Keratinocyte (primary cell): ENCODE results near the gene NPAS3. TPM values are rescaled to one million over a fixed set of nuclear protein-coding genes. Genes with fewer than 3 reads are reported as not detected.

Source experiments
- DNase-seq: peaks from one replicate; pipeline ENCODE4 v3.0.0-alpha.2; 2011; ENCODE audit warnings: low read depth, missing footprints, low spot score
- FAIRE-seq: peaks from 2 replicates; lab custom pipeline; 2011; peaks lifted over from hg19 to GRCh38; lab: Jason Lieb, UNC
- H2AFZ ChIP-seq: 2 replicates; pipeline ENCODE4 v1.6.0; 2012; ENCODE audit warnings: low read length, control low read depth, inconsistent platforms; ENCODE audit not compliant: control insufficient read depth
- H3K27ac ChIP-seq: 2 replicates; pipeline ENCODE4 v1.5.1; 2011; ENCODE audit warnings: low read length; ENCODE audit not compliant: control insufficient read depth, insufficient read depth
- H3K27me3 ChIP-seq: 3 replicates; pipeline ENCODE4 v1.6.0; 2011; ENCODE audit warnings: low read length; ENCODE audit not compliant: control insufficient read depth, insufficient read depth; ENCODE audit errors: extremely low read depth
- H3K36me3 ChIP-seq, 2 experiments: 2 replicates in 1 of 2; 3 replicates in 1 of 2; pipeline ENCODE4 v1.5.1; 2011; ENCODE audit warnings: low read length in 2 of 2, mild to moderate bottlenecking in 1 of 2; ENCODE audit not compliant: control insufficient read depth in 2 of 2, insufficient read depth in 2 of 2; ENCODE audit errors: extremely low read depth in 1 of 2
- H3K4me1 ChIP-seq: 3 replicates; pipeline ENCODE4 v1.5.1; 2011; ENCODE audit warnings: low read length; ENCODE audit not compliant: control insufficient read depth, insufficient read depth; ENCODE audit errors: extremely low read depth
- H3K4me2 ChIP-seq: 3 replicates; pipeline ENCODE4 v1.6.0; 2011; ENCODE audit warnings: low read depth, low read length; ENCODE audit not compliant: control insufficient read depth, insufficient read depth; ENCODE audit errors: extremely low read depth
- H3K4me3 ChIP-seq, 3 experiments: fragments of 200-600 bp in 1 of 3; sonication (generic) in 1 of 3; 2 replicates in 2 of 3; 3 replicates in 1 of 3; pipeline ENCODE4 v1.5.1; 2011 to 2016; ENCODE audit warnings: low read length in 3 of 3, mild to moderate bottlenecking in 3 of 3, control low read depth in 2 of 3, inconsistent platforms in 1 of 3, low read depth in 1 of 3, mixed read lengths in 1 of 3, mixed run types in 1 of 3, moderate library complexity in 1 of 3; ENCODE audit not compliant: control insufficient read depth in 2 of 3, insufficient read depth in 2 of 3; ENCODE audit errors: extremely low read depth in 1 of 3
- H3K79me2 ChIP-seq: 2 replicates; pipeline ENCODE4 v1.6.0; 2012; ENCODE audit warnings: low read length; ENCODE audit not compliant: control insufficient read depth, insufficient read depth
- H3K9ac ChIP-seq: 3 replicates; pipeline ENCODE4 v1.6.0; 2011; ENCODE audit warnings: low read length; ENCODE audit not compliant: control insufficient read depth, insufficient read depth; ENCODE audit errors: extremely low read depth
- H3K9me1 ChIP-seq: 3 replicates; pipeline ENCODE4 v1.6.0; 2011; ENCODE audit warnings: low read length; ENCODE audit not compliant: control insufficient read depth, insufficient read depth; ENCODE audit errors: extremely low read depth
- H3K9me3 ChIP-seq: 2 replicates; pipeline ENCODE4 v1.5.1; 2012; ENCODE audit warnings: low read depth, low read length; ENCODE audit not compliant: control insufficient read depth
- H4K20me1 ChIP-seq: 3 replicates; pipeline ENCODE4 v1.6.0; 2011; ENCODE audit warnings: low read length; ENCODE audit not compliant: control insufficient read depth, insufficient read depth; ENCODE audit errors: extremely low read depth
- CTCF ChIP-seq, 3 experiments: IDR thresholded peaks in 1 of 3; conservative IDR thresholded peaks in 1 of 3; optimal IDR thresholded peaks in 1 of 3; 2 replicates in 2 of 3; 3 replicates in 1 of 3; pipeline versions ENCODE3 to v1.5.1; 2011; ENCODE audit warnings: low read length in 3 of 3, mild to moderate bottlenecking in 3 of 3, moderate library complexity in 2 of 3, control low read depth in 1 of 3, inconsistent platforms in 1 of 3; ENCODE audit not compliant: insufficient read depth in 2 of 3; ENCODE audit errors: extremely low read depth in 1 of 3
- EZH2 ChIP-seq: IDR thresholded peaks from one replicate; pipeline ENCODE4 v1.6.1; 2012; ENCODE audit warnings: inconsistent platforms, mild to moderate bottlenecking, low read length, moderate library complexity
- dilution Hi-C: fragments of 300-500 bp; cut with MboI; formaldehyde crosslinking; loops from one replicate; pipeline ENCODE4 v1.7.0; 2020; ENCODE audit warnings: low sequenced_read_pairs; ENCODE audit not compliant: extremely low pct_ligation_motif_present
- polyA plus RNA-seq, 5 experiments: library from polyadenylated mRNA; depleted of rRNA in 3 of 5; stranded (reverse) in 3 of 5; stranded (forward) in 1 of 5; unstranded in 1 of 5; fragments of >200 nt; gene quantifications; 1 replicate in 1 of 5; 2 replicates in 3 of 5; 3 replicates in 1 of 5; pipeline versions ENCODE4 v1.2.1 to v1.2.3, GENCODE V29; 2011 to 2012; ENCODE audit warnings: missing spikeins in 2 of 5, low read depth in 1 of 5, low replicate concordance in 1 of 5

NPAS3 gene
- polyA plus RNA-seq, 1 donor (not counting 4 experiments of a cell fraction or from before 2014, with no cell fraction given) = 0.07 TPM

- H3K4me2 ChIP-seq = no peak overlapping the region
- H2AFZ ChIP-seq = no peak overlapping the region
- no peak for FAIRE-seq
- no peaks in the 10 kb centered on the region for H3K9me3 ChIP-seq
- no peaks in the 10 kb centered on the region for H3K79me2 ChIP-seq
- H3K27ac ChIP-seq = no peak overlapping the region
- H3K4me1 ChIP-seq = peaks cover 4% of the 10 kb centered on the region
- H3K9me1 ChIP-seq = no peaks in the 10 kb centered on the region
- dilution Hi-C loops = no loop called here
- H3K36me3 ChIP-seq = no peaks in the 10 kb centered on the region
- no peak overlapping the region for H3K4me3 ChIP-seq
- no peak overlapping the region for H3K9ac ChIP-seq
- TF ChIP-seq EZH2 (no peak), CTCF (optimal IDR thresholded peaks at IDR 0.05 in 1 of 3, IDR thresholded peaks at IDR 0.05 in 1 of 3, conservative IDR thresholded peaks at IDR 0.05 in 1 of 3; ENCODE audit: extremely low read depth in 1 of 3, insufficient read depth in 2 of 3, low read length in 3 of 3) (no peak)
- no peaks in the 10 kb centered on the region for H4K20me1 ChIP-seq
- H3K27me3 ChIP-seq = peaks cover 3% of the 10 kb centered on the region
- no peak for DNase-seq
Observed at GRCh38 chr14:33433396-33433795, 494.7 kb downstream of the NPAS3 start.

DNA sequence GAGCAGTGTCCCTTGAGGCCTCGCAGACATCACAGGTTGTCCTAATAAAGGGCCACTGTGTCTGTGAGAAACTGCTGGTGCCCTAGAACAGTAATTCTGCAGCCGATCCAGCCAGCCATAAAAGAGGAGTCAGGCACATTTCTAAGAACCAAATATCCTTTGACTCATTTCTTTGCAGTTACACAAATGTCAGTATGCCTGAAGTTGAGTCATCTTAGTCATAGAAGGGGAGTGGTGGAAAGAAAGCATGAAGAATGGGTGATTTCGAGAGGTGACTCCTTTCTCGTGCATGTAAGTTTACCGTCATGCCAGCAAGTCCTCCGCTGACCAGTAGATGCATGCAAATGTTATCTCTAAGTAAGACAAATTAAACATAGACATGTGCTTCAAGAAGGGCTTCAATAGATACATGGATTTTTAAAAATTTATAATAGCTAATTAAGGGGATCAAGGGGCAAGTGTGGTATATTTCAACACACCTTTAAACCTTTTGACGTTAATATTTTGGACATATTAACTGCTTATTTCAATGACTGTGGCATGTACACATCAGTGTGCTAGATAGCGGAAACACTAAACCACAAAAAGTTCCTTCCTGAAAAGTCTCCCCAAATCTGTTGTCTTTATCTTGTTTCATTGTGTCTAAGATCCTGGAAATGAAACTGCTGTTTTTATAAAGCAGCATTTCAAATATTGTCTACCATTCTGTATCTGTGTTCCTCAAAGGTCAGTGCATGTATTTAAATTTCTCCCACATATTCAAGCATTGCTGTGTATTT, 497.4 kb downstream of the NPAS3 start:
- peak; percentile 85 for FAIRE-seq
- dilution Hi-C loops = no loop called here
- no peak overlapping the region for H3K4me3 ChIP-seq
- no peaks in the 10 kb centered on the region for H3K36me3 ChIP-seq
- no peak overlapping the region for H3K4me2 ChIP-seq
- TF ChIP-seq EZH2 (no peak), CTCF (optimal IDR thresholded peaks at IDR 0.05 in 1 of 3, IDR thresholded peaks at IDR 0.05 in 1 of 3, conservative IDR thresholded peaks at IDR 0.05 in 1 of 3; ENCODE audit: extremely low read depth in 1 of 3, insufficient read depth in 2 of 3, low read length in 3 of 3) (no peak)
- no peak for DNase-seq
- no peaks in the 10 kb centered on the region for H3K27me3 ChIP-seq
- H4K20me1 ChIP-seq = no peaks in the 10 kb centered on the region
- H3K27ac ChIP-seq = no peak overlapping the region
- H3K9me1 ChIP-seq = no peaks in the 10 kb centered on the region
- H2AFZ ChIP-seq = no peak overlapping the region
- H3K9me3 ChIP-seq = no peaks in the 10 kb centered on the region
- H3K9ac ChIP-seq = no peak overlapping the region
- H3K79me2 ChIP-seq = no peaks in the 10 kb centered on the region
- H3K4me1 ChIP-seq = peaks cover 4% of the 10 kb centered on the region
